ENCODE data around the gene LRRTM4.
"Not testable (repeated sequence)": the region's sequence is repeated elsewhere in the genome, so short reads cannot be mapped to it uniquely, and the experiment has no call there.

The LRRTM4 gene

DNA sequence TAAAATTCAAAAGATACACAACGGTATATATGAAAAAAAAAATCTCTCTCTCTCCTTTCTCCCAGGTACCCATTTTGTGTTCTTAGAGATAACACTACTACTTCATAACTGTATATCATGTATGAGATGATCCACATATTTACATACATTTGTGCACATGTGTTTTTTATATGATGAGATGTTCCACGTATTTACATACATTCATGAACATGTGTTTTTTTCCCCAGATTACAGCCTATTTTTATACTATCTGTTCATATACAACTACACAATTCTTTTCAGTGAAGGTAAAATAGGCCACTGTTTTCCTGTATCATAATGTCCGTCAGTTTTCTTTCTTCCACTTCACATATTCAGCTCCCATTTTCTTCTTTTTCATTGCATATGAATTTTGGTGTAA lies 808.9 kb downstream of the LRRTM4 start:
- DNase-seq = no peak

- peak in 1 of 2 experiments; percentile 36 for DNase-seq
Observed at GRCh38 chr2:76711490-76711889, 810.7 kb downstream of the LRRTM4 start.

DNA sequence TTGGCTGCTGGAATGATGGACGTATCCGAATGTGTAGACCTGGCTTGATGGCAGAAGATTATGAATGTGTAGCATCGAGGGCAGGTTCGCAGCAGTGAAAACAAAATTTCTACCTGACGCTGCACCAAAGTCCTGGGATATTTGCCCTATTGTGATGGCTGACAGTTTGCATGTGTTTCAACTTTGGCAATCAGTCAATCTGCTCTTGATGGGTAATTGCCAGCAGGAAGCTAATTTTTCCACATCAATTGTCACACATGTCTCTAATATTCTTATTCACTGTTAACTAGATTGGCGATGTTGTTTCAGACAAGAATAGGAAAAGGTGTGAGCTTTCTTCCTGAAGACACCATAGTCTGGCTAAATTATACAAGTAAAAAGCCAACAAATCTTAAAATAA lies 821.3 kb downstream of the LRRTM4 start:
- no peak for DNase-seq

DNA sequence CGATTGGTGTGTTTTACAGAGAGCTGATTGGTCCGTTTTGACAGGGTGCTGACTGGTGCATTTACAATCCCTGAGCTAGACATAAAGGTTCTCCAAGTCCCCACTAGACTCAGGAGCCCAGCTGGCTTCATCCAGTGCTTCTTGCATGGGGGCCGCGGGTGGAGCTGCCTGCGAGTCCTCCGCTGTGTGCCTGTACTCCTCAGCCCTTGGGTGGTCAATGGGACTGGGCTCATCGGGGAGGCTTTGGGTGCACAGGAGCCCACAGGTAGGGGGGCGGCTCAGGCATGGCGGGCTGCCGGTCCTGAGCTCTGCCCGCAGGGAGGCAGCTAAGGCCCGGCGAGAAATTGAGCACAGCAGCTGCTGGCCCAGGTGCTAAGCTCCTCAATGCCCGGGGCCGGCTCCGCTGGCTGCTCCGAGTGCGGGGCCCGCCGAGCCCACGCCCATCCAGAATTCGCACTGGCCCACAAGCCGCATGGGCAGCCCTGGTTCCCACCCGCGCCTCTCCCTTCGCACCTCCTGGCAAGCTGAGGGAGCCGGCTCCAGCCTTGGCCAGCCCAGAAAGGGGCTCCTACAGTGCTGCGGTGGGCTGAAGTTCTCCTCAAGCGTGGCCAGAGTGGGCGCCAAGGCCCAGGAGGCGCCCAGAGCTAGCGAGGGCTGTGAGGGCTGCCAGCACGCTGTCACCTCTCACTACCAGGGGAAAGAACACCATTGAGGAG lies 824.0 kb downstream of the LRRTM4 start:
- not testable (repeated sequence) for DNase-seq
